Vagina (tissue), 2 donors: ENCODE results near the gene IGFN1.

Experiments
- CTCF ChIP-seq, 3 experiments: fragments of 450-650 bp in 2 of 3; fragments of 200-600 bp in 1 of 3; sonication (generic) in 1 of 3; IDR thresholded peaks; one replicate each; pipeline ENCODE4 v1.5.1; 2017 to 2019; ENCODE audit warnings: antibody characterized with exemption in 3 of 3, mild to moderate bottlenecking in 2 of 3, moderate library complexity in 2 of 3
- POLR2A ChIP-seq, 2 donors: fragments of 450-650 bp; IDR thresholded peaks; one replicate each; pipeline ENCODE4 v1.6.1; 2017; ENCODE audit warnings: antibody characterized with exemption in 2 of 2, mild to moderate bottlenecking in 2 of 2, moderate library complexity in 2 of 2
- POLR2AphosphoS5 ChIP-seq, 2 donors: sonication (generic); formaldehyde crosslinking; IDR thresholded peaks; one replicate each; pipeline ENCODE4 v1.9.0; 2017; ENCODE audit warnings: antibody characterized with exemption in 2 of 2, mild to moderate bottlenecking in 2 of 2, low read depth in 1 of 2; ENCODE audit not compliant: insufficient read depth in 1 of 2

GRCh38 chr1:201267481-201268229 is 77.0 kb downstream of the IGFN1 start:
- no peak for TF ChIP-seq CTCF (IDR thresholded peaks at IDR 0.05)
- no peak for TF ChIP-seq POLR2A (IDR thresholded peaks at IDR 0.05)
- TF ChIP-seq POLR2AphosphoS5 (IDR thresholded peaks at IDR 0.05; ENCODE audit: insufficient read depth in 1 of 2, low read depth in 1 of 2), result no peak
